ENCODE data around the gene LMCD1.

DNA sequence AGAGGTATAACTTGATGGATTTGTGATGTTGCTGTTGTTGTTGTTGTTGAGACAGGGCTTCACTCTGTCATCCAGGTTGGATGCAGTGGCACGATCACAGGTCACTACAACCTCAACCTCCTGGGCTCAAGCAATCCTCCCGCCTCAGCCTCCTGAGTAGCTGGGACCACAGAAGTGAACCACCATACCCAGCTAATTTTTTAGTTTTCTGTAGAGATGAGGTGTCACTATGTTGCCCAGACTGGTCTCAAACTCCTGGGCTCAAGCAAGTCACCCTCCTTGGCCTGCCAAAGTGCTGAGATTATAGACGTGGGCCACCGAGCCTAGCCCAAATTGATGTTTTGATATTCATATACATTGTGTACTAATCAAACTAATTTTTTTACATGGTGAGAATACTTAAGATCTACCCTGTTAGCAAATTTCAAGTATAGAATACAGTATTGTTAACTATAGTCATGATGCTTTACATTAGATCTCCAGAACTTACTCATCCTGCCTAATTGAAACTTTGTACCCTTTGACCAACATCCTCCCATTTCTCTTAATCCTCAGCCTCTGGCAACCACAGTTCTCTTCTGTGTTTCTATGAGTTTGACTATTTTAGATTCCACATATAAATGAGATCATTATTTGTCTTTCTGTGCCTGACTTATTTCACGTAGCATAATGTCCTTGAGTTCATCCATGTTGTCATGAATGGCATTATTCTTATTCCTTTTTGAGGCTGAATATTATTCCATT lies 23.2 kb downstream of the LMCD1 start:
- TF ChIP-seq, protein P1, sequence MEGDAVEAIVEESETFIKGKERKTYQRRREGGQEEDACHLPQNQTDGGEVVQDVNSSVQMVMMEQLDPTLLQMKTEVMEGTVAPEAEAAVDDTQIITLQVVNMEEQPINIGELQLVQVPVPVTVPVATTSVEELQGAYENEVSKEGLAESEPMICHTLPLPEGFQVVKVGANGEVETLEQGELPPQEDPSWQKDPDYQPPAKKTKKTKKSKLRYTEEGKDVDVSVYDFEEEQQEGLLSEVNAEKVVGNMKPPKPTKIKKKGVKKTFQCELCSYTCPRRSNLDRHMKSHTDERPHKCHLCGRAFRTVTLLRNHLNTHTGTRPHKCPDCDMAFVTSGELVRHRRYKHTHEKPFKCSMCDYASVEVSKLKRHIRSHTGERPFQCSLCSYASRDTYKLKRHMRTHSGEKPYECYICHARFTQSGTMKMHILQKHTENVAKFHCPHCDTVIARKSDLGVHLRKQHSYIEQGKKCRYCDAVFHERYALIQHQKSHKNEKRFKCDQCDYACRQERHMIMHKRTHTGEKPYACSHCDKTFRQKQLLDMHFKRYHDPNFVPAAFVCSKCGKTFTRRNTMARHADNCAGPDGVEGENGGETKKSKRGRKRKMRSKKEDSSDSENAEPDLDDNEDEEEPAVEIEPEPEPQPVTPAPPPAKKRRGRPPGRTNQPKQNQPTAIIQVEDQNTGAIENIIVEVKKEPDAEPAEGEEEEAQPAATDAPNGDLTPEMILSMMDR (IDR thresholded peaks at IDR 0.05): no peak
- TF ChIP-seq POLR2A (IDR thresholded peaks at IDR 0.05): no peak
